Activated CD4-positive, alpha-beta T cell treated with anti-CD3 and anti-CD28 coated beads, Interleukin-2, amount 50 U/mL, for 16 hours (primary cell): ENCODE results near the gene CCDC3.
"Not testable (repeated sequence)": the region's sequence is repeated elsewhere in the genome, so short reads cannot be mapped to it uniquely, and the experiment has no call there.

Experiments used
- DNase-seq: peaks from one replicate; pipeline ENCODE4 v3.0.0-alpha.2; 2020

Gene CCDC3

GRCh38 chr10:12876266-12876665, 125.2 kb downstream of the CCDC3 start:
- no peak for DNase-seq

GRCh38 chr10:12875100-12875499, 126.4 kb downstream of the CCDC3 start:
- no peak for DNase-seq

- no peak for DNase-seq
Observed at GRCh38 chr10:12874501-12874900, 127.0 kb downstream of the CCDC3 start.

GRCh38 chr10:12873172-12873571, 128.3 kb downstream of the CCDC3 start:
- DNase-seq = no peak

- no peak for DNase-seq
Observed at GRCh38 chr10:12872577-12872976, 128.9 kb downstream of the CCDC3 start.

GRCh38 chr10:12869427-12869826, 132.1 kb downstream of the CCDC3 start:
- DNase-seq = no peak

GRCh38 chr10:12868229-12868628, 133.3 kb downstream of the CCDC3 start:
- no peak for DNase-seq

- not testable (repeated sequence) for DNase-seq
Observed at GRCh38 chr10:12865515-12865914, 136.0 kb downstream of the CCDC3 start.

- DNase-seq = no peak
Observed at GRCh38 chr10:12862459-12862858, 139.1 kb downstream of the CCDC3 start.

GRCh38 chr10:12854988-12855387, 146.5 kb downstream of the CCDC3 start:
- DNase-seq = no peak

- DNase-seq = no peak
Observed at GRCh38 chr10:12852687-12853086, 148.8 kb downstream of the CCDC3 start.

GRCh38 chr10:12849319-12850181, 152.0 kb downstream of the CCDC3 start:
- no peak for DNase-seq

GRCh38 chr10:12848439-12849173, 152.9 kb downstream of the CCDC3 start:
- DNase-seq = no peak

- peak; percentile 34 for DNase-seq
Observed at GRCh38 chr10:12847361-12847975, 154.0 kb downstream of the CCDC3 start.

GRCh38 chr10:12846718-12847117, 154.8 kb downstream of the CCDC3 start:
- no peak for DNase-seq
